ENCODE measurements around the gene LTB4R.

Gene LTB4R

GRCh38 chr14:24338843-24339242 is 27.5 kb downstream of the LTB4R start:
- H3K4me1 ChIP-seq (ENCODE audit: control insufficient read depth, insufficient read depth, low read length), result peaks cover 8% of the 10 kb centered on the region; the same call in 1 of the 2 replicates
- peak overlapping the region; percentile 61 for H3K4me3 ChIP-seq (ENCODE audit: low read depth, low read length)
- H3K36me3 ChIP-seq (ENCODE audit: control insufficient read depth, insufficient read depth, low read length), result no peaks in the 10 kb centered on the region
- no peak overlapping the region for H3K9ac ChIP-seq (ENCODE audit: low read depth, low read length)
- no peaks in the 10 kb centered on the region for H3K9me3 ChIP-seq (ENCODE audit: control insufficient read depth, insufficient read depth, low read length)
- peaks cover 80% of the 10 kb centered on the region for H3K27me3 ChIP-seq (ENCODE audit: control insufficient read depth, insufficient read depth, low read length)
- H3K27ac ChIP-seq (ENCODE audit: low read depth, low read length), result no peak overlapping the region

GRCh38 chr14:24339284-24340151 is 28.2 kb downstream of the LTB4R start, which contains the start of gene RIPK3:
TSS of gene RIPK3 (minus strand) at chr14:24339991. CDS start at chr14:24339826, 165 bp downstream.
- H3K4me3 ChIP-seq (ENCODE audit: low read depth, low read length), result peak within 1 kb of the TSS; percentile 61

GRCh38 chr14:24340606-24341005 is 29.3 kb downstream of the LTB4R start:
- H3K4me3 ChIP-seq (ENCODE audit: low read depth, low read length), result no peak overlapping the region
- H3K4me1 ChIP-seq (ENCODE audit: control insufficient read depth, insufficient read depth, low read length), result 0 out of 2 replicates have a peak, but pooled peaks cover 5% of the 10 kb centered on the region
- H3K9me3 ChIP-seq (ENCODE audit: control insufficient read depth, insufficient read depth, low read length), result no peaks in the 10 kb centered on the region
- H3K27me3 ChIP-seq (ENCODE audit: control insufficient read depth, insufficient read depth, low read length), result peaks cover 62% of the 10 kb centered on the region
- no peak overlapping the region for H3K9ac ChIP-seq (ENCODE audit: low read depth, low read length)
- no peaks in the 10 kb centered on the region for H3K36me3 ChIP-seq (ENCODE audit: control insufficient read depth, insufficient read depth, low read length)
- H3K27ac ChIP-seq (ENCODE audit: low read depth, low read length), result no peak overlapping the region

More at GRCh38 chr14:24339284-24340151, 28.2 kb downstream of the LTB4R start, which contains the start of gene RIPK3:
- Histone ChIP-seq H3K9me3 (ENCODE audit: control insufficient read depth, insufficient read depth, low read length) (no peaks in the 10 kb centered on the region), H3K36me3 (ENCODE audit: control insufficient read depth, insufficient read depth, low read length) (no peaks in the 10 kb centered on the region), H3K27me3 (ENCODE audit: control insufficient read depth, insufficient read depth, low read length) (peaks cover 73% of the 10 kb centered on the region), H3K27ac (ENCODE audit: low read depth, low read length) (no peak within 1 kb of the TSS), H3K4me1 (ENCODE audit: control insufficient read depth, insufficient read depth, low read length) (0 out of 2 replicates have a peak, but pooled peaks cover 8% of the 10 kb centered on the region), H3K9ac (ENCODE audit: low read depth, low read length) (no peak within 1 kb of the TSS)

GRCh38 chr14:24342889-24343288 is 31.6 kb downstream of the LTB4R start:
- Histone ChIP-seq H3K4me3 (ENCODE audit: low read depth, low read length) (no peak overlapping the region), H3K36me3 (ENCODE audit: control insufficient read depth, insufficient read depth, low read length) (no peaks in the 10 kb centered on the region), H3K9me3 (ENCODE audit: control insufficient read depth, insufficient read depth, low read length) (no peaks in the 10 kb centered on the region), H3K4me1 (ENCODE audit: control insufficient read depth, insufficient read depth, low read length) (0 out of 2 replicates have a peak, but pooled peaks cover 4% of the 10 kb centered on the region), H3K9ac (ENCODE audit: low read depth, low read length) (no peak overlapping the region), H3K27ac (ENCODE audit: low read depth, low read length) (no peak overlapping the region), H3K27me3 (ENCODE audit: control insufficient read depth, insufficient read depth, low read length) (peaks cover 49% of the 10 kb centered on the region)

GRCh38 chr14:24343795-24344660 is 32.7 kb downstream of the LTB4R start:
- Histone ChIP-seq H3K36me3 (ENCODE audit: control insufficient read depth, insufficient read depth, low read length) (no peaks in the 10 kb centered on the region), H3K4me1 (ENCODE audit: control insufficient read depth, insufficient read depth, low read length) (0 out of 2 replicates have a peak, but pooled peaks cover 3% of the 10 kb centered on the region), H3K9me3 (ENCODE audit: control insufficient read depth, insufficient read depth, low read length) (no peaks in the 10 kb centered on the region), H3K9ac (ENCODE audit: low read depth, low read length) (no peak overlapping the region), H3K27me3 (ENCODE audit: control insufficient read depth, insufficient read depth, low read length) (peaks cover 38% of the 10 kb centered on the region), H3K4me3 (ENCODE audit: low read depth, low read length) (no peak overlapping the region), H3K27ac (ENCODE audit: low read depth, low read length) (no peak overlapping the region)

GRCh38 chr14:24347134-24347533 is 35.8 kb downstream of the LTB4R start:
- Histone ChIP-seq H3K4me1 (ENCODE audit: control insufficient read depth, insufficient read depth, low read length) (no peaks in the 10 kb centered on the region), H3K27me3 (ENCODE audit: control insufficient read depth, insufficient read depth, low read length) (peaks cover 32% of the 10 kb centered on the region), H3K36me3 (ENCODE audit: control insufficient read depth, insufficient read depth, low read length) (no peaks in the 10 kb centered on the region), H3K27ac (ENCODE audit: low read depth, low read length) (no peak overlapping the region), H3K4me3 (ENCODE audit: low read depth, low read length) (no peak overlapping the region), H3K9me3 (ENCODE audit: control insufficient read depth, insufficient read depth, low read length) (no peaks in the 10 kb centered on the region), H3K9ac (ENCODE audit: low read depth, low read length) (no peak overlapping the region)

GRCh38 chr14:24348186-24348585 is 36.9 kb downstream of the LTB4R start:
- Histone ChIP-seq H3K4me3 (ENCODE audit: low read depth, low read length) (no peak overlapping the region), H3K27ac (ENCODE audit: low read depth, low read length) (no peak overlapping the region), H3K4me1 (ENCODE audit: control insufficient read depth, insufficient read depth, low read length) (no peaks in the 10 kb centered on the region), H3K27me3 (ENCODE audit: control insufficient read depth, insufficient read depth, low read length) (peaks cover 36% of the 10 kb centered on the region), H3K9ac (ENCODE audit: low read depth, low read length) (no peak overlapping the region), H3K9me3 (ENCODE audit: control insufficient read depth, insufficient read depth, low read length) (no peaks in the 10 kb centered on the region), H3K36me3 (ENCODE audit: control insufficient read depth, insufficient read depth, low read length) (no peaks in the 10 kb centered on the region)

- Histone ChIP-seq H3K9me3 (ENCODE audit: control insufficient read depth, insufficient read depth, low read length) (no peaks in the 10 kb centered on the region), H3K27ac (ENCODE audit: low read depth, low read length) (no peak overlapping the region), H3K4me3 (ENCODE audit: low read depth, low read length) (no peak overlapping the region), H3K9ac (ENCODE audit: low read depth, low read length) (no peak overlapping the region), H3K4me1 (ENCODE audit: control insufficient read depth, insufficient read depth, low read length) (no peaks in the 10 kb centered on the region), H3K36me3 (ENCODE audit: control insufficient read depth, insufficient read depth, low read length) (no peaks in the 10 kb centered on the region), H3K27me3 (ENCODE audit: control insufficient read depth, insufficient read depth, low read length) (peaks cover 36% of the 10 kb centered on the region)
Measured at GRCh38 chr14:24349742-24350141, 38.4 kb downstream of the LTB4R start.

- H3K27me3 ChIP-seq (ENCODE audit: control insufficient read depth, insufficient read depth, low read length), result peaks cover 35% of the 10 kb centered on the region
- H3K4me3 ChIP-seq (ENCODE audit: low read depth, low read length), result no peak overlapping the region
- H3K9me3 ChIP-seq (ENCODE audit: control insufficient read depth, insufficient read depth, low read length), result no peaks in the 10 kb centered on the region
- no peak overlapping the region for H3K9ac ChIP-seq (ENCODE audit: low read depth, low read length)
- H3K27ac ChIP-seq (ENCODE audit: low read depth, low read length), result no peak overlapping the region
- H3K4me1 ChIP-seq (ENCODE audit: control insufficient read depth, insufficient read depth, low read length), result no peaks in the 10 kb centered on the region
- no peaks in the 10 kb centered on the region for H3K36me3 ChIP-seq (ENCODE audit: control insufficient read depth, insufficient read depth, low read length)
Measured at GRCh38 chr14:24351517-24351916, 40.2 kb downstream of the LTB4R start.

- Histone ChIP-seq H3K4me3 (ENCODE audit: low read depth, low read length) (no peak overlapping the region), H3K9ac (ENCODE audit: low read depth, low read length) (no peak overlapping the region), H3K9me3 (ENCODE audit: control insufficient read depth, insufficient read depth, low read length) (no peaks in the 10 kb centered on the region), H3K36me3 (ENCODE audit: control insufficient read depth, insufficient read depth, low read length) (no peaks in the 10 kb centered on the region), H3K27ac (ENCODE audit: low read depth, low read length) (no peak overlapping the region), H3K4me1 (ENCODE audit: control insufficient read depth, insufficient read depth, low read length) (no peaks in the 10 kb centered on the region), H3K27me3 (ENCODE audit: control insufficient read depth, insufficient read depth, low read length) (peaks cover 26% of the 10 kb centered on the region)
Measured at GRCh38 chr14:24353559-24354481, 42.5 kb downstream of the LTB4R start.

Data from HUES48 (cell line).